HepG2 (cell line): Measurements from ENCODE around the gene PEX11B.
A peak's percentile ranks its signal among the peaks of the same experiment; 100 is the strongest.

Experiments
- ELF4 ChIP-seq: sonication (generic); formaldehyde crosslinking; IDR thresholded peaks from 2 replicates; pipeline ENCODE4 v1.5.0; 2020; ENCODE audit warnings: missing genetic modification reagents, mild to moderate bottlenecking, moderate library complexity, borderline replicate concordance
- HMG20A ChIP-seq: IDR thresholded peaks from 2 replicates; pipeline ENCODE4 v1.6.1; 2016; ENCODE audit warnings: borderline replicate concordance
- NFE2L2 ChIP-seq: fragments of 150-350 bp; IDR thresholded peaks from 2 replicates; pipeline ENCODE4 v1.6.1; 2014; ENCODE audit warnings: low read length
- POLR2A ChIP-seq, 2 experiments: IDR thresholded peaks; 2 replicates each; pipeline ENCODE4 v1.6.1; 2011; ENCODE audit warnings: low read depth in 2 of 2, low read length in 2 of 2, mild to moderate bottlenecking in 1 of 2, moderate library complexity in 1 of 2; ENCODE audit not compliant: insufficient read depth in 1 of 2
- POLR2AphosphoS5 ChIP-seq: IDR thresholded peaks from 2 replicates; pipeline ENCODE4 v1.6.1; 2012; ENCODE audit warnings: low read depth, low read length
- TCF7 ChIP-seq: sonication (generic); IDR thresholded peaks from 2 replicates; pipeline ENCODE4 v1.6.1; 2016; ENCODE audit warnings: antibody characterized with exemption, low read depth
- ZNF468 ChIP-seq: sonication (generic); formaldehyde crosslinking; IDR thresholded peaks from 2 replicates; pipeline ENCODE4 v1.8.0; 2022; ENCODE audit warnings: mild to moderate bottlenecking, moderate library complexity, missing genetic modification reagents
- TF ChIP-seq, protein P1 (sequence below): fragments of 450-650 bp; IDR thresholded peaks from 2 replicates; pipeline ENCODE4 v1.6.1; 2017; ENCODE audit warnings: mild to moderate bottlenecking
- TF ChIP-seq, protein P2 (sequence below): sonication (generic); formaldehyde crosslinking; IDR thresholded peaks from 2 replicates; pipeline ENCODE4 v1.5.0; 2020; ENCODE audit warnings: missing genetic modification reagents, mild to moderate bottlenecking, borderline replicate concordance
- TF ChIP-seq, protein P3 (sequence below): sonication (generic); formaldehyde crosslinking; IDR thresholded peaks from 2 replicates; pipeline ENCODE4 v1.5.0; 2020; ENCODE audit warnings: mild to moderate bottlenecking, missing genetic modification reagents, moderate library complexity

DNA sequence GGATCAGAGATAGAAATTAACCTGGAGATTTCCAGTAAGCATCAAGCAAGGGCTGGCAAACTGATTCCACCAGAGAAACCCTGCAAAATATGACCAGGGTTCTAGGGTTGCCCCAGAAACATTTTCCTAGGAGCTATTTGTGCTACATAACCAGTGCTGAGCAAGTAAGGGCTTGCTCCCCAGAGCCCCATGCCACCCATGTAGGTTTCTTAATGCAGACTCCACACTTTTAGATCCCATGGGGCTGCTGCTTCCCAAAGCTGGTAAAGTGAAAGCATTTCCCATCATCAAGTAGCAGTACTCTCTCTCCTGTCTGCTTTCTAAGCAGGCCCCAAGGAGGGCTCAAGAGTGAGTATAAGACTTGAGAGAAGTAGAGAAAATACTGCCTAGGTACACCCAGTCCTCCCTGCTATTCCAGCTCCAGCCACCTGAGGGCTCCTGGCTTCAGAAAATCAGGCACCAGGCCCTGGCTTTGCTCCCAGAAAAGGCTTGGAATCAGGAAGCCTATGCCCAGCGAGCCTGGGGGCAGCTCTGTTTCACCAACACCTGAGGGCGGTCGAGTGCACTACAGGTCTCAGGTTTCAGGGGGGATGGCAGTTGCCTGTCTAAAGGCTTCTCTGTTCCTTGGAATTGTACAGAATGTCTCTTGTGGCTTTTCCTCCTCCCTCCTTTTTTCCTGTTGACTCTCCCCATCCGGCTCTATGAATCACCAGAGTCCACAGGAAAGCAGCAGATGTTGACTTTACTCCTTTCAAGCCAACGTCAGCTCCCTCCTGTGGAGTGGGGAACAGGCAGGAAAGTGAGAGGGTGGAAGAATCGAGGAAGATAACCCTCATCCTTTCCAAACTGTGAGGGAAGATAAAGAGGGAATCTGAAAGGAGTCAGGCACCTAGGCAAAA lies 26.7 kb downstream of the PEX11B start:
- TF ChIP-seq POLR2AphosphoS5 (no peak), ZNF468 (CRISPR knock-in tag) (no peak), TCF7 (peak; percentile 64), NFE2L2 (no peak), POLR2A (IDR thresholded peaks at IDR 0.05; ENCODE audit: insufficient read depth in 1 of 2, low read depth in 2 of 2, low read length in 2 of 2) (no peak), HMG20A (CRISPR knock-in tag) (peak; percentile 76; the same call in 1 of the 2 replicates), ELF4 (CRISPR knock-in tag) (peak; percentile 91)
- TF ChIP-seq, protein P1, sequence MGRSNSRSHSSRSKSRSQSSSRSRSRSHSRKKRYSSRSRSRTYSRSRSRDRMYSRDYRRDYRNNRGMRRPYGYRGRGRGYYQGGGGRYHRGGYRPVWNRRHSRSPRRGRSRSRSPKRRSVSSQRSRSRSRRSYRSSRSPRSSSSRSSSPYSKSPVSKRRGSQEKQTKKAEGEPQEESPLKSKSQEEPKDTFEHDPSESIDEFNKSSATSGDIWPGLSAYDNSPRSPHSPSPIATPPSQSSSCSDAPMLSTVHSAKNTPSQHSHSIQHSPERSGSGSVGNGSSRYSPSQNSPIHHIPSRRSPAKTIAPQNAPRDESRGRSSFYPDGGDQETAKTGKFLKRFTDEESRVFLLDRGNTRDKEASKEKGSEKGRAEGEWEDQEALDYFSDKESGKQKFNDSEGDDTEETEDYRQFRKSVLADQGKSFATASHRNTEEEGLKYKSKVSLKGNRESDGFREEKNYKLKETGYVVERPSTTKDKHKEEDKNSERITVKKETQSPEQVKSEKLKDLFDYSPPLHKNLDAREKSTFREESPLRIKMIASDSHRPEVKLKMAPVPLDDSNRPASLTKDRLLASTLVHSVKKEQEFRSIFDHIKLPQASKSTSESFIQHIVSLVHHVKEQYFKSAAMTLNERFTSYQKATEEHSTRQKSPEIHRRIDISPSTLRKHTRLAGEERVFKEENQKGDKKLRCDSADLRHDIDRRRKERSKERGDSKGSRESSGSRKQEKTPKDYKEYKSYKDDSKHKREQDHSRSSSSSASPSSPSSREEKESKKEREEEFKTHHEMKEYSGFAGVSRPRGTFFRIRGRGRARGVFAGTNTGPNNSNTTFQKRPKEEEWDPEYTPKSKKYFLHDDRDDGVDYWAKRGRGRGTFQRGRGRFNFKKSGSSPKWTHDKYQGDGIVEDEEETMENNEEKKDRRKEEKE = no peak
- TF ChIP-seq, protein P2, sequence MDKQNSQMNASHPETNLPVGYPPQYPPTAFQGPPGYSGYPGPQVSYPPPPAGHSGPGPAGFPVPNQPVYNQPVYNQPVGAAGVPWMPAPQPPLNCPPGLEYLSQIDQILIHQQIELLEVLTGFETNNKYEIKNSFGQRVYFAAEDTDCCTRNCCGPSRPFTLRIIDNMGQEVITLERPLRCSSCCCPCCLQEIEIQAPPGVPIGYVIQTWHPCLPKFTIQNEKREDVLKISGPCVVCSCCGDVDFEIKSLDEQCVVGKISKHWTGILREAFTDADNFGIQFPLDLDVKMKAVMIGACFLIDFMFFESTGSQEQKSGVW = no peak
- TF ChIP-seq, protein P3, sequence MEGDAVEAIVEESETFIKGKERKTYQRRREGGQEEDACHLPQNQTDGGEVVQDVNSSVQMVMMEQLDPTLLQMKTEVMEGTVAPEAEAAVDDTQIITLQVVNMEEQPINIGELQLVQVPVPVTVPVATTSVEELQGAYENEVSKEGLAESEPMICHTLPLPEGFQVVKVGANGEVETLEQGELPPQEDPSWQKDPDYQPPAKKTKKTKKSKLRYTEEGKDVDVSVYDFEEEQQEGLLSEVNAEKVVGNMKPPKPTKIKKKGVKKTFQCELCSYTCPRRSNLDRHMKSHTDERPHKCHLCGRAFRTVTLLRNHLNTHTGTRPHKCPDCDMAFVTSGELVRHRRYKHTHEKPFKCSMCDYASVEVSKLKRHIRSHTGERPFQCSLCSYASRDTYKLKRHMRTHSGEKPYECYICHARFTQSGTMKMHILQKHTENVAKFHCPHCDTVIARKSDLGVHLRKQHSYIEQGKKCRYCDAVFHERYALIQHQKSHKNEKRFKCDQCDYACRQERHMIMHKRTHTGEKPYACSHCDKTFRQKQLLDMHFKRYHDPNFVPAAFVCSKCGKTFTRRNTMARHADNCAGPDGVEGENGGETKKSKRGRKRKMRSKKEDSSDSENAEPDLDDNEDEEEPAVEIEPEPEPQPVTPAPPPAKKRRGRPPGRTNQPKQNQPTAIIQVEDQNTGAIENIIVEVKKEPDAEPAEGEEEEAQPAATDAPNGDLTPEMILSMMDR (CRISPR knock-in tag) = peak; percentile 98
